HCT116 (cell line): Measurements from ENCODE around the gene TMEM132D. TPM values are rescaled to one million over a fixed set of nuclear protein-coding genes. Genes with fewer than 3 reads are reported as not detected.

Experiments
- ATAC-seq: fragments of 200-7000 bp; cut with Tn5 transposase; 2 replicates; pipeline ENCODE4 v1.9.1; 2020; ENCODE audit warnings: mild to moderate bottlenecking, moderate library complexity
- BruUV-seq: library from RNA; stranded (reverse); fragments of 400-500 nt; replicated peaks from 2 replicates; lab custom pipeline; 2021; lab: Mats Ljungman, UMichigan
- CTCF ChIA-PET: fragments of 300-600 bp; sonication (Branson Sonifier 250); formaldehyde crosslinking; loops from one replicate; lab custom pipeline; 2021; ENCODE audit warnings: antibody characterized with exemption; lab: Charles Lee
- POLR2A ChIA-PET: fragments of 300-600, 350-600 bp; sonication (Branson Sonifier 250); formaldehyde crosslinking; loops from one replicate; lab custom pipeline; 2021; ENCODE audit warnings: antibody characterized with exemption; lab: Charles Lee
- RAD21 ChIA-PET, 2 experiments: fragments of 300-600 bp; sonication (Branson Sonifier 250); formaldehyde crosslinking; loops; one replicate each; lab custom pipeline; 2023; ENCODE audit warnings: low total read pairs in 2 of 2; ENCODE audit not compliant: uncharacterized antibody in 2 of 2, unreplicated experiment in 2 of 2, low non-redundant PET in 1 of 2; lab: Charles Lee
- DNase-seq: peaks from one replicate; pipeline ENCODE4 v3.0.0-alpha.2; 2010; ENCODE audit warnings: low read depth, low spot score
- H2AFZ ChIP-seq: fragments of 200-600 bp; shearing (Covaris generic), sonication (generic); 2 replicates; pipeline ENCODE4 v1.6.1; 2017; ENCODE audit warnings: low read depth, mixed run types, mixed read lengths, antibody characterized with exemption, low read length; ENCODE audit not compliant: poor library complexity, severe bottlenecking
- H3K27ac ChIP-seq: 2 replicates; pipeline ENCODE4 v1.5.1; 2012; ENCODE audit warnings: low read depth, low read length
- H3K27me3 ChIP-seq: fragments of 200-600 bp; sonication (generic); 2 replicates; pipeline ENCODE4 v1.6.1; 2016; ENCODE audit warnings: mixed run types, low read length, mixed read lengths; ENCODE audit not compliant: insufficient read depth
- H3K36me3 ChIP-seq, 2 experiments: fragments of 200-500 bp in 1 of 2; fragments of 200-600 bp in 1 of 2; sonication (Bioruptor generic) in 1 of 2; sonication (generic) in 1 of 2; 2 replicates each; pipeline versions ENCODE4 v1.5.1 to v1.6.1; 2014 to 2016; ENCODE audit warnings: low read length in 2 of 2, inconsistent platforms in 1 of 2, mixed read lengths in 1 of 2, mixed run types in 1 of 2; ENCODE audit not compliant: insufficient read depth in 2 of 2, control insufficient read depth in 1 of 2
- H3K4me1 ChIP-seq, 2 experiments: fragments of 200-600 bp in 1 of 2; sonication (generic) in 1 of 2; 2 replicates each; pipeline versions ENCODE4 v1.5.1 to v1.6.1; 2012 to 2017; ENCODE audit warnings: low read length in 2 of 2, inconsistent platforms in 1 of 2, mild to moderate bottlenecking in 1 of 2, mixed read lengths in 1 of 2, mixed run types in 1 of 2, moderate library complexity in 1 of 2; ENCODE audit not compliant: insufficient read depth in 2 of 2, control insufficient read depth in 1 of 2
- H3K4me2 ChIP-seq: fragments of 200-600 bp; sonication (generic); 2 replicates; pipeline ENCODE4 v1.6.1; 2017; ENCODE audit warnings: mixed run types, low read length, mixed read lengths
- H3K4me3 ChIP-seq, 2 experiments: fragments of 200-600 bp in 1 of 2; sonication (generic) in 1 of 2; replicated peaks in 1 of 2; 2 replicates each; pipeline ENCODE4 v1.5.1; 2011 to 2016; ENCODE audit warnings: low read length in 2 of 2, control low read depth in 1 of 2, low read depth in 1 of 2, mild to moderate bottlenecking in 1 of 2, mixed read lengths in 1 of 2, mixed run types in 1 of 2
- H3K79me2 ChIP-seq: fragments of 200-600 bp; sonication (generic); 2 replicates; pipeline ENCODE4 v1.6.1; 2017; ENCODE audit warnings: mild to moderate bottlenecking, mixed run types, low read length, moderate library complexity, mixed read lengths; ENCODE audit not compliant: insufficient read depth
- H3K9ac ChIP-seq: fragments of 200-600 bp; sonication (generic); 2 replicates; pipeline ENCODE4 v1.6.1; 2016; ENCODE audit warnings: low read length, mixed read lengths
- H3K9me2 ChIP-seq: fragments of 200-600 bp; sonication (generic), shearing (Covaris generic); 2 replicates; pipeline ENCODE4 v1.6.1; 2017; ENCODE audit warnings: mixed run types, mild to moderate bottlenecking, moderate library complexity; ENCODE audit not compliant: insufficient read depth
- H3K9me3 ChIP-seq, 2 experiments: fragments of 200-500 bp in 1 of 2; fragments of 200-600 bp in 1 of 2; sonication (Bioruptor generic) in 1 of 2; sonication (generic) in 1 of 2; 2 replicates each; pipeline ENCODE4 v1.6.1; 2014 to 2017; ENCODE audit warnings: low read length in 2 of 2, mixed read lengths in 2 of 2, inconsistent platforms in 1 of 2, low read depth in 1 of 2, mild to moderate bottlenecking in 1 of 2, mixed run types in 1 of 2, moderate library complexity in 1 of 2; ENCODE audit not compliant: control insufficient read depth in 1 of 2, insufficient read depth in 1 of 2
- H4K20me1 ChIP-seq: fragments of 200-600 bp; sonication (generic), shearing (Covaris generic); 2 replicates; pipeline ENCODE4 v1.6.1; 2017; ENCODE audit warnings: mixed run types, mild to moderate bottlenecking, moderate library complexity; ENCODE audit not compliant: insufficient read depth
- CEBPB ChIP-seq: IDR thresholded peaks from 2 replicates; pipeline ENCODE4 v1.6.1; 2012; ENCODE audit warnings: low read depth
- EGR1 ChIP-seq: IDR thresholded peaks from 2 replicates; pipeline ENCODE4 v1.6.1; 2012; ENCODE audit warnings: low read depth
- ELF1 ChIP-seq: IDR thresholded peaks from 2 replicates; pipeline ENCODE4 v1.6.1; 2012; ENCODE audit warnings: low read depth, borderline replicate concordance
- EZH2 ChIP-seq: fragments of 200-600 bp; sonication (generic); IDR thresholded peaks from 2 replicates; pipeline ENCODE4 v1.6.1; 2017; ENCODE audit warnings: antibody characterized with exemption, mixed run types
- FOSL1 ChIP-seq: IDR thresholded peaks from 2 replicates; pipeline ENCODE4 v1.6.1; 2012; ENCODE audit warnings: low read depth
- POLR2AphosphoS5 ChIP-seq: IDR thresholded peaks from 2 replicates; pipeline ENCODE4 v1.6.1; 2011; ENCODE audit warnings: mild to moderate bottlenecking, low read depth, low read length, moderate library complexity
- SIN3A ChIP-seq: IDR thresholded peaks from 2 replicates; pipeline ENCODE4 v1.6.1; 2012; ENCODE audit warnings: low read depth
- SP1 ChIP-seq: IDR thresholded peaks from 2 replicates; pipeline ENCODE4 v1.6.1; 2012; ENCODE audit warnings: low read depth
- SRF ChIP-seq: IDR thresholded peaks from 2 replicates; pipeline ENCODE4 v1.6.1; 2012; ENCODE audit warnings: low read depth
- ZFX ChIP-seq: fragments of 450-650 bp; IDR thresholded peaks from 2 replicates; pipeline ENCODE4 v1.6.1; 2017
- ZNF274 ChIP-seq: fragments of 200-500 bp; sonication (Bioruptor generic); IDR thresholded peaks from 2 replicates; pipeline ENCODE4 v1.6.1; 2014; ENCODE audit warnings: mild to moderate bottlenecking, low read depth, low read length, inconsistent platforms
- intact Hi-C: fragments of 100-400 bp; cut with micrococcal nuclease; formaldehyde crosslinking; loops from 2 replicates; pipeline ENCODE4 v1.10.0; 2022
- total RNA-seq: library from RNA; stranded (reverse); gene quantifications from one replicate; pipeline ENCODE4 v1.2.1, GENCODE V29; 2021; ENCODE audit not compliant: unreplicated experiment
- TF ChIP-seq, protein P1 (sequence below), 3 experiments: fragments of 200-600 bp in 1 of 3; sonication (generic) in 1 of 3; IDR thresholded peaks in 2 of 3; conservative IDR thresholded peaks in 1 of 3; 2 replicates each; pipeline ENCODE4 v1.5.1; 2012 to 2017; ENCODE audit warnings: low read depth in 2 of 3, low read length in 2 of 3, antibody characterized with exemption in 1 of 3, borderline replicate concordance in 1 of 3, control low read depth in 1 of 3, mild to moderate bottlenecking in 1 of 3, mixed read lengths in 1 of 3, mixed run types in 1 of 3, moderate library complexity in 1 of 3; ENCODE audit not compliant: insufficient read depth in 1 of 3
- TF ChIP-seq, protein P2 (sequence below): IDR thresholded peaks from 2 replicates; pipeline ENCODE4 v1.6.1; 2012
- TF ChIP-seq, protein P3 (sequence below): IDR thresholded peaks from 2 replicates; pipeline ENCODE4 v1.6.1; 2012
- TF ChIP-seq, protein P4 (sequence below): IDR thresholded peaks from 2 replicates; pipeline ENCODE4 v1.6.1; 2012; ENCODE audit warnings: low read depth
- TF ChIP-seq, protein P5 (sequence below): IDR thresholded peaks from 2 replicates; pipeline ENCODE4 v1.6.1; 2011; ENCODE audit warnings: mild to moderate bottlenecking, low read length, moderate library complexity; ENCODE audit not compliant: insufficient replicate concordance; ENCODE audit errors: extremely low read depth

TMEM132D gene
- total RNA-seq, 1 experiment from 2014 or later, result not detected

DNA sequence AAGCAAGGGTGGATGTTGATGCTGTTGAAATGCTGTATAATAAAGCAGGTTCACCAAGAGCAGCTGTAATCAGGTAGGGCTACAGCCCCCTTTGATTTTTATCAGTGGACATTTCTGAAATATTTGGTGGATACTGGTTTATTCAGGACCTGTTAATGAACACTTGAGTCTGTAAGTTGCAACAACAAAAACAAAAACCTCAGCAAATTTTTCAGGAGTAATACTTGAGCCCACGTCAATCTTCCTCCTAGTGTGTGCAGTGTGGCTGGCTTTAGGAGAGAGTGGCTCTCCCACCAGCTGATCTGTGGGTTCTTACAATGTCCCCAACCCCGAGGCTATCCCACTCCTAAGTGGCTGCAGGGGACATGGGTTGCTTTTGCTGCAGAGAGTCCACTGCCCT lies 702.8 kb downstream of the TMEM132D start:
- H3K4me1 ChIP-seq, result no peaks in the 10 kb centered on the region
- BruUV-seq, result no TSS peak
- peaks cover 3 to 17% of the 10 kb centered on the region in 2 experiments; a peak in 2 of 4 replicates for H3K9me3 ChIP-seq
- no peak for ATAC-seq
- H3K79me2 ChIP-seq, result no peaks in the 10 kb centered on the region
- no peak overlapping the region for H3K9ac ChIP-seq
- no peak overlapping the region for H3K4me2 ChIP-seq
- ChIA-PET CTCF (no interaction called here), POLR2A (no interaction called here), RAD21 (no interaction called here)
- H3K27me3 ChIP-seq, result no peaks in the 10 kb centered on the region
- no peak overlapping the region for H2AFZ ChIP-seq
- TF ChIP-seq EZH2, result no peak
- TF ChIP-seq ZFX, result no peak
- TF ChIP-seq ZNF274, result no peak
- no peak for TF ChIP-seq SIN3A
- TF ChIP-seq SP1, result no peak
- TF ChIP-seq, protein P1, sequence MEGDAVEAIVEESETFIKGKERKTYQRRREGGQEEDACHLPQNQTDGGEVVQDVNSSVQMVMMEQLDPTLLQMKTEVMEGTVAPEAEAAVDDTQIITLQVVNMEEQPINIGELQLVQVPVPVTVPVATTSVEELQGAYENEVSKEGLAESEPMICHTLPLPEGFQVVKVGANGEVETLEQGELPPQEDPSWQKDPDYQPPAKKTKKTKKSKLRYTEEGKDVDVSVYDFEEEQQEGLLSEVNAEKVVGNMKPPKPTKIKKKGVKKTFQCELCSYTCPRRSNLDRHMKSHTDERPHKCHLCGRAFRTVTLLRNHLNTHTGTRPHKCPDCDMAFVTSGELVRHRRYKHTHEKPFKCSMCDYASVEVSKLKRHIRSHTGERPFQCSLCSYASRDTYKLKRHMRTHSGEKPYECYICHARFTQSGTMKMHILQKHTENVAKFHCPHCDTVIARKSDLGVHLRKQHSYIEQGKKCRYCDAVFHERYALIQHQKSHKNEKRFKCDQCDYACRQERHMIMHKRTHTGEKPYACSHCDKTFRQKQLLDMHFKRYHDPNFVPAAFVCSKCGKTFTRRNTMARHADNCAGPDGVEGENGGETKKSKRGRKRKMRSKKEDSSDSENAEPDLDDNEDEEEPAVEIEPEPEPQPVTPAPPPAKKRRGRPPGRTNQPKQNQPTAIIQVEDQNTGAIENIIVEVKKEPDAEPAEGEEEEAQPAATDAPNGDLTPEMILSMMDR (IDR thresholded peaks at IDR 0.05 in 2 of 3, conservative IDR thresholded peaks at IDR 0.05 in 1 of 3; ENCODE audit: borderline replicate concordance in 1 of 3, insufficient read depth in 1 of 3, low read depth in 2 of 3, low read length in 2 of 3), result no peak
- no peak for TF ChIP-seq CEBPB
- TF ChIP-seq FOSL1, result no peak
- no peak for TF ChIP-seq POLR2AphosphoS5
- TF ChIP-seq EGR1, result no peak
- TF ChIP-seq, protein P2, sequence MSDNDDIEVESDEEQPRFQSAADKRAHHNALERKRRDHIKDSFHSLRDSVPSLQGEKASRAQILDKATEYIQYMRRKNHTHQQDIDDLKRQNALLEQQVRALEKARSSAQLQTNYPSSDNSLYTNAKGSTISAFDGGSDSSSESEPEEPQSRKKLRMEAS, result no peak
- TF ChIP-seq, protein P3, sequence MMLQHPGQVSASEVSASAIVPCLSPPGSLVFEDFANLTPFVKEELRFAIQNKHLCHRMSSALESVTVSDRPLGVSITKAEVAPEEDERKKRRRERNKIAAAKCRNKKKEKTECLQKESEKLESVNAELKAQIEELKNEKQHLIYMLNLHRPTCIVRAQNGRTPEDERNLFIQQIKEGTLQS, result no peak
- TF ChIP-seq, protein P4, sequence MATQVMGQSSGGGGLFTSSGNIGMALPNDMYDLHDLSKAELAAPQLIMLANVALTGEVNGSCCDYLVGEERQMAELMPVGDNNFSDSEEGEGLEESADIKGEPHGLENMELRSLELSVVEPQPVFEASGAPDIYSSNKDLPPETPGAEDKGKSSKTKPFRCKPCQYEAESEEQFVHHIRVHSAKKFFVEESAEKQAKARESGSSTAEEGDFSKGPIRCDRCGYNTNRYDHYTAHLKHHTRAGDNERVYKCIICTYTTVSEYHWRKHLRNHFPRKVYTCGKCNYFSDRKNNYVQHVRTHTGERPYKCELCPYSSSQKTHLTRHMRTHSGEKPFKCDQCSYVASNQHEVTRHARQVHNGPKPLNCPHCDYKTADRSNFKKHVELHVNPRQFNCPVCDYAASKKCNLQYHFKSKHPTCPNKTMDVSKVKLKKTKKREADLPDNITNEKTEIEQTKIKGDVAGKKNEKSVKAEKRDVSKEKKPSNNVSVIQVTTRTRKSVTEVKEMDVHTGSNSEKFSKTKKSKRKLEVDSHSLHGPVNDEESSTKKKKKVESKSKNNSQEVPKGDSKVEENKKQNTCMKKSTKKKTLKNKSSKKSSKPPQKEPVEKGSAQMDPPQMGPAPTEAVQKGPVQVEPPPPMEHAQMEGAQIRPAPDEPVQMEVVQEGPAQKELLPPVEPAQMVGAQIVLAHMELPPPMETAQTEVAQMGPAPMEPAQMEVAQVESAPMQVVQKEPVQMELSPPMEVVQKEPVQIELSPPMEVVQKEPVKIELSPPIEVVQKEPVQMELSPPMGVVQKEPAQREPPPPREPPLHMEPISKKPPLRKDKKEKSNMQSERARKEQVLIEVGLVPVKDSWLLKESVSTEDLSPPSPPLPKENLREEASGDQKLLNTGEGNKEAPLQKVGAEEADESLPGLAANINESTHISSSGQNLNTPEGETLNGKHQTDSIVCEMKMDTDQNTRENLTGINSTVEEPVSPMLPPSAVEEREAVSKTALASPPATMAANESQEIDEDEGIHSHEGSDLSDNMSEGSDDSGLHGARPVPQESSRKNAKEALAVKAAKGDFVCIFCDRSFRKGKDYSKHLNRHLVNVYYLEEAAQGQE, result no peak
- TF ChIP-seq ELF1, result no peak
- no peak for TF ChIP-seq SRF
- TF ChIP-seq, protein P5, sequence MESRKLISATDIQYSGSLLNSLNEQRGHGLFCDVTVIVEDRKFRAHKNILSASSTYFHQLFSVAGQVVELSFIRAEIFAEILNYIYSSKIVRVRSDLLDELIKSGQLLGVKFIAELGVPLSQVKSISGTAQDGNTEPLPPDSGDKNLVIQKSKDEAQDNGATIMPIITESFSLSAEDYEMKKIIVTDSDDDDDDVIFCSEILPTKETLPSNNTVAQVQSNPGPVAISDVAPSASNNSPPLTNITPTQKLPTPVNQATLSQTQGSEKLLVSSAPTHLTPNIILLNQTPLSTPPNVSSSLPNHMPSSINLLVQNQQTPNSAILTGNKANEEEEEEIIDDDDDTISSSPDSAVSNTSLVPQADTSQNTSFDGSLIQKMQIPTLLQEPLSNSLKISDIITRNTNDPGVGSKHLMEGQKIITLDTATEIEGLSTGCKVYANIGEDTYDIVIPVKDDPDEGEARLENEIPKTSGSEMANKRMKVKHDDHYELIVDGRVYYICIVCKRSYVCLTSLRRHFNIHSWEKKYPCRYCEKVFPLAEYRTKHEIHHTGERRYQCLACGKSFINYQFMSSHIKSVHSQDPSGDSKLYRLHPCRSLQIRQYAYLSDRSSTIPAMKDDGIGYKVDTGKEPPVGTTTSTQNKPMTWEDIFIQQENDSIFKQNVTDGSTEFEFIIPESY, result no peak
- no peak for DNase-seq
- intact Hi-C loops, result no loop called here
- no peaks in the 10 kb centered on the region for H3K36me3 ChIP-seq
- H3K4me3 ChIP-seq, result no peak overlapping the region
- no peaks in the 10 kb centered on the region for H4K20me1 ChIP-seq
- H3K9me2 ChIP-seq, result no peaks in the 10 kb centered on the region
- no peak overlapping the region for H3K27ac ChIP-seq
